Fibroblast of pulmonary artery (primary cell): ENCODE measurements around the gene FLVCR2.

Experiments used
- DNase-seq: peaks from one replicate; pipeline ENCODE4 v3.0.0-alpha.2; 2010; ENCODE audit warnings: low read depth
- H3K4me3 ChIP-seq: replicated peaks from 2 replicates; pipeline ENCODE4 v1.5.1; 2011; ENCODE audit warnings: low read depth, mild to moderate bottlenecking, control low read depth, low read length, moderate library complexity
- TF ChIP-seq, protein P1 (sequence below): IDR thresholded peaks from 2 replicates; pipeline ENCODE4 v1.5.1; 2011; ENCODE audit warnings: mild to moderate bottlenecking, control low read depth, low read length, inconsistent platforms; ENCODE audit errors: missing control alignments

Gene FLVCR2

GRCh38 chr14:75572104-75572503 lies 6.3 kb upstream of the FLVCR2 start:
- no peak for DNase-seq
- H3K4me3 ChIP-seq = no peak overlapping the region
- TF ChIP-seq, protein P1, sequence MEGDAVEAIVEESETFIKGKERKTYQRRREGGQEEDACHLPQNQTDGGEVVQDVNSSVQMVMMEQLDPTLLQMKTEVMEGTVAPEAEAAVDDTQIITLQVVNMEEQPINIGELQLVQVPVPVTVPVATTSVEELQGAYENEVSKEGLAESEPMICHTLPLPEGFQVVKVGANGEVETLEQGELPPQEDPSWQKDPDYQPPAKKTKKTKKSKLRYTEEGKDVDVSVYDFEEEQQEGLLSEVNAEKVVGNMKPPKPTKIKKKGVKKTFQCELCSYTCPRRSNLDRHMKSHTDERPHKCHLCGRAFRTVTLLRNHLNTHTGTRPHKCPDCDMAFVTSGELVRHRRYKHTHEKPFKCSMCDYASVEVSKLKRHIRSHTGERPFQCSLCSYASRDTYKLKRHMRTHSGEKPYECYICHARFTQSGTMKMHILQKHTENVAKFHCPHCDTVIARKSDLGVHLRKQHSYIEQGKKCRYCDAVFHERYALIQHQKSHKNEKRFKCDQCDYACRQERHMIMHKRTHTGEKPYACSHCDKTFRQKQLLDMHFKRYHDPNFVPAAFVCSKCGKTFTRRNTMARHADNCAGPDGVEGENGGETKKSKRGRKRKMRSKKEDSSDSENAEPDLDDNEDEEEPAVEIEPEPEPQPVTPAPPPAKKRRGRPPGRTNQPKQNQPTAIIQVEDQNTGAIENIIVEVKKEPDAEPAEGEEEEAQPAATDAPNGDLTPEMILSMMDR = no peak

DNA sequence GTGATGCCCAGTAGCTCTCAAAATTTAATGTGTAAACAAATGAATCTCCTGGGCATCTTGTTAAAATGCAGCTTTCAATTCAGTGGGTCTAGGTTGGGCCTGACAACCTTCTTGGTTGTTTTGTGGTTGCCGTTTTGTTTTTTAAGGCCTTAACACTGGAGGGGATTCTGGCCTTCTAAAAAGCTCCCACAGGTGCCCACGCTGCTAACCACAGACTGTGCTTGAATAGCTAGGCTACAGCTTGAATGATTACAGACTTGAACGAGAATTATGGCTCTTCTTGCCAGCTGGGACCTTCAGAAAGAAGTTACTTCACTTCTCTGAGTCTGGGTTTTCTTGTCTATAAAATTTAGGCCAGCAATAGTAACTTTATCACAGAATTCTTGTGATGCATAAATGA lies 1.3 kb upstream of the FLVCR2 start:
- TF ChIP-seq, protein P1 = no peak
- no peak for DNase-seq
- no peak overlapping the region for H3K4me3 ChIP-seq

- peak; percentile 91 for DNase-seq
- TF ChIP-seq, protein P1 = peak; percentile 90
- H3K4me3 ChIP-seq = peak overlapping the region; percentile 68
Measured at GRCh38 chr14:75577729-75578101, 705 bp upstream of the FLVCR2 start.

DNA sequence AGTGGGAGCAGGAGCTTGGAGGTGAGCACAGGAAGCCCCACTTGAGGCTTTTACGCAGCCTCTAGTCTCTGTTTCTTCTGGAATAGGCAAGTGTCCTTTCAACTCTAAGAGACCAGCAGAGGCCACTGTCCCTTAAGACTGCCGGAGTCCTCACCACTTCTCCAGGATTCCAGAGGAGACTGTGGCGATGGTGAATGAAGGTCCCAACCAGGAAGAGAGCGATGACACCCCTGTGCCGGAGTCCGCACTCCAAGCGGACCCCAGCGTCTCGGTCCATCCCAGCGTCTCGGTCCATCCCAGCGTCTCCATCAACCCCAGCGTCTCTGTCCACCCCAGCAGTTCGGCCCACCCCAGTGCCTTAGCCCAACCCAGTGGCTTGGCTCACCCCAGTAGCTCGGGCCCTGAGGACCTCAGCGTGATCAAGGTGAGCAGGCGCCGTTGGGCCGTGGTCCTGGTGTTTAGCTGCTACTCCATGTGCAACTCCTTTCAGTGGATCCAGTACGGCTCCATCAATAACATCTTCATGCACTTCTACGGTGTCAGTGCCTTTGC lies 442 bp downstream of the FLVCR2 start:
- peak; percentile 50 for DNase-seq

DNA sequence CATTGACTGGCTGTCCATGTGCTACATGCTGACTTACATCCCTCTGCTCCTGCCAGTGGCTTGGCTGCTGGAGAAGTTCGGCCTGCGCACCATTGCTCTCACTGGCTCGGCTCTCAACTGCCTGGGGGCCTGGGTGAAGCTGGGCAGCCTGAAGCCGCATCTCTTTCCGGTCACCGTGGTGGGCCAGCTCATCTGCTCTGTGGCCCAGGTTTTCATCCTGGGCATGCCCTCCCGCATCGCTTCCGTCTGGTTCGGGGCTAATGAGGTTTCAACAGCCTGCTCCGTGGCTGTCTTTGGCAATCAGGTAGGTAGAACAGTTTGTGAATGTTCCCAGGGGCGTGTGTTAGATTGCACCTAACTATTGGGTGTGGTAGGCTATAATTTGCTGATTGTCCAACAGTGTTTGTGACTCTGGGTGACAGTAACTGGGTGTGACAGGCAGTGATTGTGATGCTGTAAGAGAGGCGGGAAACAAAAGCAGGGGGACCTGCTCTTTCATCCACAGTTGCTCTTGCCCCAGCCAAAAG lies 981 bp downstream of the FLVCR2 start:
- TF ChIP-seq, protein P1 = no peak
- DNase-seq = no peak
- peak overlapping the region; percentile 68 for H3K4me3 ChIP-seq

More for the DNA sequence above, 442 bp downstream of the FLVCR2 start:
- TF ChIP-seq, protein P1 = peak; percentile 13
- H3K4me3 ChIP-seq = peak overlapping the region; percentile 68

DNA sequence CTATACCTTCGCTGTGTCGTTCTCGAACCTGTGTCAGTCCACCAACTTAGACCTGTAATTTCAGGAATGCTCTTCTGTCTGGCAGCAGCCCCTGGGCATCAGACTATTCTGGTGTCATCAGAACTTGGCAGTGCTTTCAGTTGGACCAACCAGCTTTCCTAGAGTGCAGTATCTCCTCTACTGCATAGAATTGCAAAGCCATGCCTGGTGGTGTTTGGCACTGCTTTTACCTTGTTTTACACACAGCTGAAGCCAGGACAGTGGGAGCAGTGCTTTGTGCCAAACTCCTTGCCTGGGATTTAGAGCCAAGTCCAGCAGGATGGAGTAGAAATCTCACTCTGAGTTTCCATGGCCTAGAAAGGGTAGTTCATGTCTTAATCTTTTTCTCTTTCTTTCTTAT lies 1.5 kb downstream of the FLVCR2 start:
- DNase-seq = peak; percentile 8
- no peak overlapping the region for H3K4me3 ChIP-seq
- TF ChIP-seq, protein P1 = no peak

GRCh38 chr14:75587388-75587787 lies 9.0 kb downstream of the FLVCR2 start:
- TF ChIP-seq, protein P1 = no peak
- H3K4me3 ChIP-seq = no peak overlapping the region

More at GRCh38 chr14:75587388-75587787, 9.0 kb downstream of the FLVCR2 start:
- DNase-seq = no peak
